Gastrocnemius medialis (tissue), 4 donors: ENCODE results near the gene CIBAR2.

Source experiments
- CTCF ChIP-seq, 5 experiments: fragments of 450-650 bp in 3 of 5; fragments of 200-600 bp in 2 of 5; sonication (generic) in 2 of 5; IDR thresholded peaks in 4 of 5; conservative IDR thresholded peaks in 1 of 5; 1 replicate in 4 of 5; 2 replicates in 1 of 5; pipeline ENCODE4 v1.5.1; 2016 to 2019; ENCODE audit warnings: antibody characterized with exemption in 5 of 5, mild to moderate bottlenecking in 3 of 5, moderate library complexity in 3 of 5
- POLR2A ChIP-seq, 2 donors: fragments of 450-650 bp; IDR thresholded peaks; one replicate each; pipeline ENCODE4 v1.6.1; 2017; ENCODE audit warnings: antibody characterized with exemption in 2 of 2, mild to moderate bottlenecking in 2 of 2, moderate library complexity in 2 of 2

- no peak for TF ChIP-seq CTCF (IDR thresholded peaks at IDR 0.05 in 4 of 5, conservative IDR thresholded peaks at IDR 0.05 in 1 of 5)
- TF ChIP-seq POLR2A (IDR thresholded peaks at IDR 0.05), result no peak
These were observed 28.3 kb upstream of the CIBAR2 start for GRCh38 chr16:85140455-85141012.
